Neuronal stem cell (in vitro differentiated cells): ENCODE measurements around the gene NLN.

Experiments used
- DNase-seq: peaks from one replicate; pipeline ENCODE4 v3.0.0-alpha.2; 2013; ENCODE audit warnings: low spot score
- H2AFZ ChIP-seq: one replicate; pipeline ENCODE4 v1.6.1; 2013; ENCODE audit warnings: mild to moderate bottlenecking, low read length, inconsistent platforms
- H2AK5ac ChIP-seq: 2 replicates; pipeline ENCODE4 v1.6.1; 2013; ENCODE audit warnings: low read depth, mild to moderate bottlenecking, inconsistent platforms, low read length, moderate library complexity, mixed read lengths
- H2BK120ac ChIP-seq: 2 replicates; pipeline ENCODE4 v1.6.1; 2013; ENCODE audit warnings: low read depth, mild to moderate bottlenecking, inconsistent platforms, low read length, moderate library complexity, mixed read lengths
- H2BK12ac ChIP-seq: one replicate; pipeline ENCODE4 v1.6.1; 2013; ENCODE audit warnings: low read length, inconsistent platforms
- H2BK15ac ChIP-seq: 2 replicates; pipeline ENCODE4 v1.6.1; 2013; ENCODE audit warnings: mild to moderate bottlenecking, low read length, inconsistent platforms, mixed read lengths
- H2BK5ac ChIP-seq: one replicate; pipeline ENCODE4 v1.6.1; 2013; ENCODE audit warnings: inconsistent platforms, mild to moderate bottlenecking, low read length, moderate library complexity
- H3K14ac ChIP-seq: one replicate; pipeline ENCODE4 v1.6.1; 2013; ENCODE audit warnings: low read length, inconsistent platforms
- H3K18ac ChIP-seq: 2 replicates; pipeline ENCODE4 v1.6.1; 2013; ENCODE audit warnings: low read length, inconsistent platforms
- H3K23ac ChIP-seq: 2 replicates; pipeline ENCODE4 v1.6.1; 2013; ENCODE audit warnings: low read depth, mild to moderate bottlenecking, mixed read lengths, low read length, inconsistent platforms; ENCODE audit not compliant: poor library complexity
- H3K27ac ChIP-seq: replicated peaks from 3 replicates; pipeline ENCODE4 v1.5.1; 2013; ENCODE audit warnings: low read length, inconsistent platforms
- H3K27me3 ChIP-seq, 3 experiments: 2 replicates each; pipeline ENCODE4 v1.6.1; 2013; ENCODE audit warnings: low read length in 3 of 3, mild to moderate bottlenecking in 2 of 3, inconsistent platforms in 1 of 3, low read depth in 1 of 3, mixed read lengths in 1 of 3, moderate library complexity in 1 of 3; ENCODE audit not compliant: control insufficient read depth in 3 of 3, insufficient read depth in 3 of 3
- H3K36me3 ChIP-seq, 2 donors: replicated peaks in 1 of 2; 2 replicates each; pipeline ENCODE4 v1.6.1; 2013; ENCODE audit warnings: low read length in 2 of 2; ENCODE audit not compliant: control insufficient read depth in 2 of 2, insufficient read depth in 2 of 2
- H3K4ac ChIP-seq: 2 replicates; pipeline ENCODE4 v1.6.1; 2013; ENCODE audit warnings: inconsistent platforms, mild to moderate bottlenecking, low read length, moderate library complexity
- H3K4me1 ChIP-seq, 2 donors: 1 replicate in 1 of 2; 2 replicates in 1 of 2; pipeline ENCODE4 v1.6.1; 2013; ENCODE audit warnings: low read length in 2 of 2, low read depth in 1 of 2; ENCODE audit not compliant: control insufficient read depth in 2 of 2, insufficient read depth in 1 of 2
- H3K4me2 ChIP-seq: one replicate; pipeline ENCODE4 v1.6.1; 2013; ENCODE audit warnings: mild to moderate bottlenecking, low read length, inconsistent platforms; ENCODE audit not compliant: insufficient read depth, poor library complexity, severe bottlenecking
- H3K4me3 ChIP-seq, 2 donors: 2 replicates each; pipeline ENCODE4 v1.5.1; 2013; ENCODE audit warnings: low read length in 2 of 2, mild to moderate bottlenecking in 2 of 2, inconsistent platforms in 1 of 2, moderate library complexity in 1 of 2
- H3K79me1 ChIP-seq: one replicate; pipeline ENCODE4 v1.6.1; 2013; ENCODE audit warnings: low read depth, mild to moderate bottlenecking, inconsistent platforms, low read length, moderate library complexity
- H3K9ac ChIP-seq: one replicate; pipeline ENCODE4 v1.6.1; 2013; ENCODE audit warnings: mild to moderate bottlenecking, low read depth, low read length, inconsistent platforms; ENCODE audit not compliant: poor library complexity
- H3K9me3 ChIP-seq, 2 donors: replicated peaks in 1 of 2; 2 replicates each; pipeline versions ENCODE3 to v1.6.1; 2013; ENCODE audit warnings: low read length in 2 of 2, mild to moderate bottlenecking in 2 of 2, inconsistent platforms in 1 of 2, low read depth in 1 of 2, mixed read lengths in 1 of 2, moderate library complexity in 1 of 2; ENCODE audit not compliant: control insufficient read depth in 2 of 2, insufficient read depth in 1 of 2
- H4K8ac ChIP-seq: one replicate; pipeline ENCODE4 v1.6.1; 2013; ENCODE audit warnings: low read depth, mild to moderate bottlenecking, inconsistent platforms, low read length, moderate library complexity
- H4K91ac ChIP-seq: one replicate; pipeline ENCODE4 v1.6.1; 2013; ENCODE audit warnings: low read length, low read depth, mild to moderate bottlenecking, inconsistent platforms; ENCODE audit not compliant: poor library complexity
- WGBS, 2 donors: extraction: QIAGEN DNeasy Blood & Tissue Kit; methylation state at CpG; one replicate each; pipeline ENCODE4 v1.1.7; 2013; ENCODE audit warnings: missing lambda C conversion rate in 2 of 2, mixed read lengths in 1 of 2; ENCODE audit not compliant: insufficient read length in 2 of 2, insufficient replicate concordance in 1 of 2; ENCODE audit errors: extremely low coverage in 2 of 2; 5-methylcytosine and 5-hydroxymethylcytosine counted together

Gene NLN

GRCh38 chr5:65758546-65759144, 36.6 kb downstream of the NLN start:
- no peak overlapping the region for H3K4me3 ChIP-seq
- peaks cover 7 to 40% of the 10 kb centered on the region in 2 donors for H3K36me3 ChIP-seq
- no peak overlapping the region for H2BK5ac ChIP-seq
- no peak overlapping the region for H3K18ac ChIP-seq
- no peak overlapping the region for H2BK120ac ChIP-seq
- H3K9ac ChIP-seq = no peak overlapping the region
- H4K91ac ChIP-seq = no peak overlapping the region
- H3K23ac ChIP-seq = no peak overlapping the region
- H3K9me3 ChIP-seq = peaks cover 0 to 1% of the 10 kb centered on the region in 2 donors
- no peak overlapping the region for H3K27ac ChIP-seq
- no peak for DNase-seq
- H3K4me2 ChIP-seq = no peak overlapping the region
- no peaks in the 10 kb centered on the region for H3K27me3 ChIP-seq
- WGBS, 2 donors = no CpG with 5 or more reads among the region's 4 CpGs
- H2BK15ac ChIP-seq = no peak overlapping the region
- H2AK5ac ChIP-seq = no peak overlapping the region
- H2AFZ ChIP-seq = no peak overlapping the region
- no peak overlapping the region for H4K8ac ChIP-seq
- H3K79me1 ChIP-seq = no peaks in the 10 kb centered on the region
- no peak overlapping the region for H3K4ac ChIP-seq
- peaks cover 0 to 1% of the 10 kb centered on the region in 2 donors for H3K4me1 ChIP-seq
- no peak overlapping the region for H2BK12ac ChIP-seq
- H3K14ac ChIP-seq = no peak overlapping the region

GRCh38 chr5:65760504-65761275, 38.7 kb downstream of the NLN start:
- H2BK12ac ChIP-seq = no peak overlapping the region
- H3K4me2 ChIP-seq = no peak overlapping the region
- no peak overlapping the region for H3K4ac ChIP-seq
- H3K14ac ChIP-seq = no peak overlapping the region
- H3K18ac ChIP-seq = no peak overlapping the region
- H3K36me3 ChIP-seq = peaks cover 7 to 45% of the 10 kb centered on the region in 2 donors
- H3K23ac ChIP-seq = no peak overlapping the region
- DNase-seq = no peak
- peak overlapping the region in 1 of 2 donors; percentile 47 for H3K4me3 ChIP-seq
- no peaks in the 10 kb centered on the region for H3K4me1 ChIP-seq
- H2BK120ac ChIP-seq = no peak overlapping the region
- H2BK15ac ChIP-seq = no peak overlapping the region
- peaks cover 0 to 1% of the 10 kb centered on the region in 2 donors for H3K9me3 ChIP-seq
- H3K79me1 ChIP-seq = no peaks in the 10 kb centered on the region
- H2AK5ac ChIP-seq = no peak overlapping the region
- H4K91ac ChIP-seq = no peak overlapping the region
- no peak overlapping the region for H3K9ac ChIP-seq
- no peak overlapping the region for H2BK5ac ChIP-seq
- no peak overlapping the region for H4K8ac ChIP-seq
- no peak overlapping the region for H2AFZ ChIP-seq
- H3K27me3 ChIP-seq = no peaks in the 10 kb centered on the region
- WGBS, 2 donors = no CpG with 5 or more reads among the region's 2 CpGs
- no peak overlapping the region for H3K27ac ChIP-seq

- H3K36me3 ChIP-seq = peaks cover 14 to 60% of the 10 kb centered on the region in 2 donors
- H2BK12ac ChIP-seq = no peak overlapping the region
- no peak overlapping the region for H3K18ac ChIP-seq
- DNase-seq = no peak
- no peak overlapping the region for H2AK5ac ChIP-seq
- no peaks in the 10 kb centered on the region for H3K79me1 ChIP-seq
- no peaks in the 10 kb centered on the region for H3K27me3 ChIP-seq
- no peak overlapping the region for H2BK5ac ChIP-seq
- no peak overlapping the region for H3K9ac ChIP-seq
- H3K4me2 ChIP-seq = no peak overlapping the region
- no peak overlapping the region for H3K14ac ChIP-seq
- WGBS, 2 donors = no CpG with 5 or more reads among the region's 1 CpG
- H3K23ac ChIP-seq = no peak overlapping the region
- H2BK15ac ChIP-seq = no peak overlapping the region
- H3K4me3 ChIP-seq = no peak overlapping the region
- no peak overlapping the region for H3K4ac ChIP-seq
- H3K9me3 ChIP-seq = peaks cover 5 to 12% of the 10 kb centered on the region in 2 donors
- H3K27ac ChIP-seq = no peak overlapping the region
- H3K4me1 ChIP-seq = no peaks in the 10 kb centered on the region
- no peak overlapping the region for H2BK120ac ChIP-seq
- no peak overlapping the region for H4K8ac ChIP-seq
- H2AFZ ChIP-seq = no peak overlapping the region
- no peak overlapping the region for H4K91ac ChIP-seq
Observed at GRCh38 chr5:65762234-65762633, 40.2 kb downstream of the NLN start.

GRCh38 chr5:65765582-65765981, 43.6 kb downstream of the NLN start:
- peaks cover 7 to 37% of the 10 kb centered on the region in 2 donors for H3K36me3 ChIP-seq
- H3K9ac ChIP-seq = no peak overlapping the region
- no CpG with 5 or more reads among the region's 1 CpG for WGBS, 2 donors
- H3K9me3 ChIP-seq = peaks cover 4 to 16% of the 10 kb centered on the region in 2 donors
- H4K8ac ChIP-seq = no peak overlapping the region
- H3K18ac ChIP-seq = no peak overlapping the region
- H4K91ac ChIP-seq = no peak overlapping the region
- no peak overlapping the region for H2BK15ac ChIP-seq
- H2BK12ac ChIP-seq = no peak overlapping the region
- H3K27ac ChIP-seq = no peak overlapping the region
- H2BK5ac ChIP-seq = no peak overlapping the region
- no peaks in the 10 kb centered on the region for H3K4me1 ChIP-seq
- H3K4ac ChIP-seq = no peak overlapping the region
- H2AK5ac ChIP-seq = no peak overlapping the region
- DNase-seq = no peak
- no peak overlapping the region for H3K23ac ChIP-seq
- H3K79me1 ChIP-seq = peaks cover 2% of the 10 kb centered on the region
- no peaks in the 10 kb centered on the region for H3K27me3 ChIP-seq
- H3K4me2 ChIP-seq = no peak overlapping the region
- no peak overlapping the region for H3K4me3 ChIP-seq
- H3K14ac ChIP-seq = no peak overlapping the region
- H2AFZ ChIP-seq = no peak overlapping the region
- no peak overlapping the region for H2BK120ac ChIP-seq
